WERI-Rb-1 (cell line): Measurements from ENCODE around the gene TRAP1.
"Not testable (repeated sequence)": the region's sequence is repeated elsewhere in the genome, so short reads cannot be mapped to it uniquely, and the experiment has no call there.

Source experiments
- DNase-seq: peaks from one replicate; pipeline ENCODE4 v3.0.0-alpha.2; 2020
- H3K27ac ChIP-seq: fragments of 250-450 bp; sonication (Bioruptor Pico); 2 replicates; pipeline ENCODE4 v1.5.1; 2020; ENCODE audit warnings: mild to moderate bottlenecking, moderate library complexity
- H3K27me3 ChIP-seq: fragments of 250-450 bp; sonication (Bioruptor Pico); 2 replicates; pipeline ENCODE4 v1.5.1; 2021; ENCODE audit warnings: mild to moderate bottlenecking, low read depth, moderate library complexity; ENCODE audit not compliant: insufficient read depth, severe bottlenecking
- H3K36me3 ChIP-seq: fragments of 250-450 bp; sonication (Bioruptor Pico); 2 replicates; pipeline ENCODE4 v1.5.1; 2020; ENCODE audit warnings: mild to moderate bottlenecking, moderate library complexity
- H3K4me3 ChIP-seq: 2 replicates; pipeline ENCODE4 v1.5.1; 2011; ENCODE audit warnings: low read depth, mild to moderate bottlenecking, control low read depth, low read length
- H3K9me3 ChIP-seq: fragments of 250-450 bp; sonication (Bioruptor Pico); 2 replicates; pipeline ENCODE4 v1.5.1; 2021; ENCODE audit warnings: mild to moderate bottlenecking, moderate library complexity; ENCODE audit not compliant: severe bottlenecking
- CTCF ChIP-seq: IDR thresholded peaks from 2 replicates; pipeline ENCODE4 v1.5.1; 2011; ENCODE audit warnings: low read depth, mild to moderate bottlenecking, control low read depth, inconsistent platforms, low read length

Gene TRAP1

GRCh38 chr16:3659251-3659650 is 58.1 kb downstream of the TRAP1 start:
- Histone ChIP-seq H3K36me3 (peaks cover 89% of the 10 kb centered on the region), H3K27ac (no peak overlapping the region), H3K9me3 (no peaks in the 10 kb centered on the region), H3K27me3 (no peaks in the 10 kb centered on the region), H3K4me3 (no peak overlapping the region)
- no peak for TF ChIP-seq CTCF
- DNase-seq, result no peak

GRCh38 chr16:3656491-3657468 is 60.5 kb downstream of the TRAP1 start:
- Histone ChIP-seq H3K27me3 (no peaks in the 10 kb centered on the region), H3K9me3 (no peaks in the 10 kb centered on the region), H3K4me3 (no peak overlapping the region), H3K27ac (no peak overlapping the region), H3K36me3 (peaks cover 78% of the 10 kb centered on the region)
- DNase-seq, result no peak
- TF ChIP-seq CTCF, result no peak

GRCh38 chr16:3656160-3656490 is 61.2 kb downstream of the TRAP1 start:
- H3K27ac ChIP-seq, H3K4me3 ChIP-seq, H3K27me3 ChIP-seq, H3K9me3 ChIP-seq, DNase-seq: not testable (repeated sequence)
- H3K36me3 ChIP-seq, result peaks cover 71% of the 10 kb centered on the region

- no peak for DNase-seq
- H3K36me3 ChIP-seq, result peaks cover 68% of the 10 kb centered on the region
- no peaks in the 10 kb centered on the region for H3K9me3 ChIP-seq
- no peaks in the 10 kb centered on the region for H3K27me3 ChIP-seq
- TF ChIP-seq CTCF, result no peak
- H3K27ac ChIP-seq, result no peak overlapping the region
- H3K4me3 ChIP-seq, result no peak overlapping the region
Measured at GRCh38 chr16:3655396-3656159, 61.7 kb downstream of the TRAP1 start.

GRCh38 chr16:3655030-3655395 is 62.3 kb downstream of the TRAP1 start:
- H3K36me3 ChIP-seq, result peaks cover 62% of the 10 kb centered on the region
- no peak overlapping the region for H3K4me3 ChIP-seq
- no peaks in the 10 kb centered on the region for H3K9me3 ChIP-seq
- DNase-seq, result no peak
- no peak for TF ChIP-seq CTCF
- H3K27ac ChIP-seq, result no peak overlapping the region
- no peaks in the 10 kb centered on the region for H3K27me3 ChIP-seq

- DNase-seq, result peak; percentile 72
- no peak within 1 kb of the TSS for H3K27ac ChIP-seq
Measured at GRCh38 chr16:3654249-3654991, 62.9 kb downstream of the TRAP1 start, which contains the start of gene DNASE1. DNASE1 (plus strand) TSS chr16:3654691; CDS start chr16:3655374, 683 bp downstream.

More at GRCh38 chr16:3654249-3654991, 62.9 kb downstream of the TRAP1 start, which contains the start of gene DNASE1:
- no peaks in the 10 kb centered on the region for H3K9me3 ChIP-seq
- H3K4me3 ChIP-seq, result no peak within 1 kb of the TSS
- peak; percentile 89 for TF ChIP-seq CTCF
- H3K27me3 ChIP-seq, result no peaks in the 10 kb centered on the region
- H3K36me3 ChIP-seq, result peaks cover 56% of the 10 kb centered on the region
